H1 (cell line): ENCODE results near the gene SAP30.

Source experiments
- BRCA1 ChIP-seq: IDR thresholded peaks from 2 replicates; pipeline ENCODE4 v1.6.1; 2012; ENCODE audit warnings: low read depth, low read length, improper control_type of control experiment
- CTCF ChIP-seq, 3 experiments: IDR thresholded peaks; 1 replicate in 2 of 3; 2 replicates in 1 of 3; pipeline versions ENCODE4 v1.5.1 to v1.6.1; 2011; ENCODE audit warnings: low read length in 3 of 3, mild to moderate bottlenecking in 3 of 3, inconsistent platforms in 2 of 3, low read depth in 1 of 3, moderate library complexity in 1 of 3; ENCODE audit not compliant: insufficient read depth in 1 of 3; ENCODE audit errors: control extremely low read depth in 1 of 3
- GABPA ChIP-seq: IDR thresholded peaks from 2 replicates; pipeline ENCODE4 v1.6.1; 2011; ENCODE audit warnings: mild to moderate bottlenecking, low read length, moderate library complexity, borderline replicate concordance; ENCODE audit not compliant: insufficient read depth
- PHF8 ChIP-seq: fragments of 200-600 bp; sonication (generic); conservative IDR thresholded peaks from 2 replicates; pipeline ENCODE4 v1.7.1; 2012; ENCODE audit warnings: low read depth, mild to moderate bottlenecking, inconsistent platforms, low read length, moderate library complexity
- POLR2A ChIP-seq, 2 experiments: IDR thresholded peaks; 1 replicate in 1 of 2; 2 replicates in 1 of 2; pipeline ENCODE4 v1.6.1; 2011; ENCODE audit warnings: low read depth in 2 of 2, low read length in 2 of 2, mild to moderate bottlenecking in 2 of 2; ENCODE audit errors: control extremely low read depth in 1 of 2
- SIX5 ChIP-seq: IDR thresholded peaks from 2 replicates; pipeline ENCODE4 v1.6.1; 2011; ENCODE audit warnings: mild to moderate bottlenecking, low read depth, low read length
- TAF1 ChIP-seq: IDR thresholded peaks from 2 replicates; pipeline ENCODE4 v1.6.1; 2011; ENCODE audit warnings: mild to moderate bottlenecking, low read depth, low read length

- TF ChIP-seq BRCA1 (no peak), SIX5 (no peak), GABPA (no peak), PHF8 (no peak), CTCF (IDR thresholded peaks at IDR 0.05; ENCODE audit: control extremely low read depth in 1 of 3, insufficient read depth in 1 of 3, low read depth in 1 of 3, low read length in 3 of 3) (no peak), POLR2A (IDR thresholded peaks at IDR 0.05; ENCODE audit: control extremely low read depth in 1 of 2, low read depth in 2 of 2, low read length in 2 of 2) (no peak), TAF1 (no peak)
Observed at GRCh38 chr4:173405840-173406606, 35.3 kb downstream of the SAP30 start.
